Transverse colon (tissue), 4 donors: ENCODE measurements around the gene PTCD1. TPM values are rescaled to one million over a fixed set of nuclear protein-coding genes. Genes with fewer than 3 reads are reported as not detected.
"Not testable (repeated sequence)": the region's sequence is repeated elsewhere in the genome, so short reads cannot be mapped to it uniquely, and the experiment has no call there.

Source experiments
- DNase-seq: peaks from one replicate; pipeline ENCODE4 v3.0.0-alpha.2; 2019
- H3K27ac ChIP-seq, 4 donors: fragments of 200-600 bp; sonication (generic); 2 replicates each; pipeline ENCODE4 v1.5.1; 2016 to 2018; ENCODE audit warnings: inconsistent platforms in 4 of 4
- H3K27me3 ChIP-seq: fragments of 200-600 bp; sonication (generic); 2 replicates; pipeline ENCODE4 v1.5.1; 2017; ENCODE audit warnings: inconsistent platforms
- H3K36me3 ChIP-seq, 4 donors: fragments of 200-600 bp; sonication (generic); 2 replicates each; pipeline ENCODE4 v1.5.1; 2017 to 2019; ENCODE audit warnings: inconsistent platforms in 4 of 4
- H3K4me1 ChIP-seq, 4 donors: fragments of 200-600 bp; sonication (generic); 2 replicates each; pipeline ENCODE4 v1.5.1; 2017 to 2020; ENCODE audit warnings: inconsistent platforms in 4 of 4
- H3K4me3 ChIP-seq, 4 donors: fragments of 200-600 bp; sonication (generic); 1 replicate in 1 of 4; 2 replicates in 3 of 4; pipeline versions ENCODE4 v1.5.1 to v1.6.1; 2017 to 2019; ENCODE audit warnings: inconsistent platforms in 4 of 4
- H3K9me3 ChIP-seq, 2 donors: fragments of 200-600 bp; sonication (generic); 2 replicates each; pipeline ENCODE4 v1.5.1; 2017 to 2019; ENCODE audit warnings: inconsistent platforms in 2 of 2
- CTCF ChIP-seq, 5 experiments: fragments of 200-600 bp in 3 of 5; fragments of 450-650 bp in 2 of 5; sonication (generic) in 3 of 5; IDR thresholded peaks; 1 replicate in 2 of 5; 2 replicates in 3 of 5; pipeline ENCODE4 v1.5.1; 2016 to 2017; ENCODE audit warnings: antibody characterized with exemption in 5 of 5, inconsistent platforms in 3 of 5, mild to moderate bottlenecking in 2 of 5, moderate library complexity in 1 of 5
- EP300 ChIP-seq: sonication (generic); formaldehyde crosslinking; IDR thresholded peaks from one replicate; pipeline ENCODE4 v1.6.1; 2017; ENCODE audit warnings: antibody characterized with exemption, low read depth
- POLR2A ChIP-seq: fragments of 450-650 bp; IDR thresholded peaks from one replicate; pipeline ENCODE4 v1.6.1; 2016; ENCODE audit warnings: antibody characterized with exemption, mild to moderate bottlenecking, moderate library complexity
- POLR2AphosphoS5 ChIP-seq, 3 donors: sonication (generic); formaldehyde crosslinking; IDR thresholded peaks; one replicate each; pipeline ENCODE4 v1.6.1; 2016; ENCODE audit warnings: antibody characterized with exemption in 3 of 3
- WGBS, 2 donors: methylation state at CpG; one replicate each; pipeline ENCODE4 v1.1.5; 2018; ENCODE audit warnings: low coverage in 1 of 2; 5-methylcytosine and 5-hydroxymethylcytosine counted together
- in situ Hi-C, 4 donors: fragments of 200-750 bp; cut with MboI; loops; one replicate each; pipeline versions ENCODE4 v1.15.0 to v1.15.1; 2017; ENCODE audit warnings: low sequenced_read_pairs in 3 of 4, low pct_ligation_motif_present in 1 of 4, low pct_unique_long_range_greater_than_20kb in 1 of 4
- intact Hi-C: fragments of 100-400 bp; cut with DNase I; formaldehyde crosslinking; loops from one replicate; pipeline ENCODE4 v1.15.1; 2023; ENCODE audit warnings: low total_unique reads
- total RNA-seq, 4 donors: library from RNA; depleted of rRNA; stranded (reverse); fragments of >200 nt; gene quantifications; one replicate each; pipeline ENCODE4 v1.1.0, GENCODE V29; 2016

PTCD1 gene
- total RNA-seq, 4 donors from 2014 or later = 1.8 to 38.2 (median 5.5) TPM

- in situ Hi-C loops = no loop called here
- TF ChIP-seq POLR2A (no peak), EP300 (no peak), CTCF (IDR thresholded peaks at IDR 0.05) (no peak), POLR2AphosphoS5 (IDR thresholded peaks at IDR 0.05) (no peak)
- H3K27me3 ChIP-seq = no peaks in the 10 kb centered on the region
- peak overlapping the region; percentile 84 to 99 (median 91) for H3K4me3 ChIP-seq
- no peaks in the 10 kb centered on the region for H3K9me3 ChIP-seq
- H3K36me3 ChIP-seq = peaks cover 0 to 12% (median 4%) of the 10 kb centered on the region in 4 donors
- intact Hi-C loops = no loop called here
- peak overlapping the region; percentile 87 to 93 (median 91) for H3K27ac ChIP-seq
- WGBS, 2 donors = 14% methylated on average over 20 of the region's 20 CpGs; no CpG with 5 or more reads in 1 of the 2 donors
- H3K4me1 ChIP-seq = peaks cover 9 to 22% (median 19%) of the 10 kb centered on the region in 4 donors
- no peak for DNase-seq
Observed at GRCh38 chr7:99437946-99438572, 539 bp downstream of the PTCD1 start.

DNA sequence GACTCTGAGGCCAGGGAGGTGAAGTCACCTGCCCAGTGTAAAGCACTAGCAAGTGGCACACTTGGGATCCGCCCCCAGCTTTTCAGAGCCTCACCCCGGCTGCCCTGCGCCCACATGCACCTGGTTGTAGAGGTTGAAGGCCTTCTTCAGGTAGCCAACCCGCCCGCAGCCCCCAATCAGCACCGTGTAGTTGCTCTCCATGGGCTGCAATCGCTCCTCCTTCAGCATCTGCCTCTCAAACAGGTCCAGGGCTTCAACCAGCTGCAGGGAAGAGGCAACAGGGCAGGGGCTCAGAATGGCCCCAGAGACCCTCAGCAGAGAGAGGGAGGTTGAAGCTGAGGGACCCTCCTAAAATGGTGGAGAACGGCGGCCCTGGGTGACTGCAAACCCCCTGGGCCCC lies 5.4 kb downstream of the PTCD1 start:
- no peak overlapping the region for H3K27ac ChIP-seq
- peaks cover 0 to 12% (median 5%) of the 10 kb centered on the region in 4 donors for H3K36me3 ChIP-seq
- DNase-seq = no peak
- no peaks in the 10 kb centered on the region for H3K9me3 ChIP-seq
- H3K4me1 ChIP-seq = peaks cover 0 to 10% (median 7%) of the 10 kb centered on the region in 4 donors
- H3K4me3 ChIP-seq = no peak overlapping the region
- 94 to 100% methylated on average over 2 to 9 of the region's 9 CpGs for WGBS, 2 donors
- no peaks in the 10 kb centered on the region for H3K27me3 ChIP-seq
- in situ Hi-C loops (no loop called here), intact Hi-C loops (no loop called here)
- TF ChIP-seq EP300 (no peak), POLR2A (no peak), CTCF (IDR thresholded peaks at IDR 0.05) (no peak), POLR2AphosphoS5 (IDR thresholded peaks at IDR 0.05) (no peak)

GRCh38 chr7:99431756-99432540 lies 6.7 kb downstream of the PTCD1 start:
- H3K4me1 ChIP-seq, H3K4me3 ChIP-seq, H3K9me3 ChIP-seq, H3K27ac ChIP-seq, intact Hi-C loops, in situ Hi-C loops, H3K27me3 ChIP-seq, DNase-seq: not testable (repeated sequence)
- 66 to 84% methylated on average over 5 to 13 of the region's 13 CpGs for WGBS, 2 donors
- H3K36me3 ChIP-seq = peaks cover 0 to 12% (median 5%) of the 10 kb centered on the region in 4 donors

- H3K27me3 ChIP-seq = no peaks in the 10 kb centered on the region
- intact Hi-C loops = no loop called here
- peaks cover 0 to 10% (median 4%) of the 10 kb centered on the region in 4 donors for H3K36me3 ChIP-seq
- no peak overlapping the region for H3K27ac ChIP-seq
- TF ChIP-seq POLR2AphosphoS5 (IDR thresholded peaks at IDR 0.05) = no peak
- TF ChIP-seq EP300 = no peak
- no peak for TF ChIP-seq CTCF (IDR thresholded peaks at IDR 0.05)
- no peaks in the 10 kb centered on the region for H3K9me3 ChIP-seq
- no peak overlapping the region for H3K4me3 ChIP-seq
- no peaks in the 10 kb centered on the region for H3K4me1 ChIP-seq
- in situ Hi-C loops = no loop called here
- DNase-seq = no peak
- 91% methylated on average over 8 of the region's 8 CpGs; no CpG with 5 or more reads in 1 of the 2 donors for WGBS, 2 donors
Observed at GRCh38 chr7:99429756-99430155, 8.8 kb downstream of the PTCD1 start.
